H1 (cell line): ENCODE data around the gene SMYD3. TPM values are rescaled to one million over a fixed set of nuclear protein-coding genes. Genes with fewer than 3 reads are reported as not detected.

Experiments
- CTCF ChIA-PET: fragments of 300-600 bp; sonication (Branson Sonifier 250); formaldehyde crosslinking; loops from one replicate; lab custom pipeline; 2021; ENCODE audit not compliant: partially characterized antibody; lab: Charles Lee
- POLR2A ChIA-PET: fragments of 300-600 bp; sonication (Branson Sonifier 250); formaldehyde crosslinking; loops from one replicate; lab custom pipeline; 2021; ENCODE audit warnings: inconsistent platforms; ENCODE audit not compliant: partially characterized antibody; lab: Charles Lee
- DNase-seq, 2 experiments: peaks; one replicate each; pipeline versions ENCODE4 v3.0.0 to v3.0.0-alpha.2; 2010 to 2022; ENCODE audit warnings: low spot score in 2 of 2, low read depth in 1 of 2, mixed read lengths in 1 of 2
- FAIRE-seq: peaks from 2 replicates; lab custom pipeline; 2011; peaks lifted over from hg19 to GRCh38; lab: Jason Lieb, UNC
- H2AFZ ChIP-seq: 2 replicates; pipeline ENCODE4 v1.8.1; 2012; ENCODE audit warnings: low read length, inconsistent platforms
- H2AK5ac ChIP-seq: 2 replicates; pipeline ENCODE4 v1.6.1; 2013; ENCODE audit warnings: low read depth, low read length
- H2BK120ac ChIP-seq: replicated peaks from 2 replicates; pipeline ENCODE3; 2013; ENCODE audit warnings: low read depth, low read length, inconsistent platforms
- H2BK12ac ChIP-seq: 2 replicates; pipeline ENCODE4 v1.6.1; 2013; ENCODE audit warnings: low read depth, low read length
- H2BK15ac ChIP-seq: 2 replicates; pipeline ENCODE4 v1.6.1; 2013; ENCODE audit warnings: low read length
- H2BK20ac ChIP-seq: 2 replicates; pipeline ENCODE4 v1.6.1; 2013; ENCODE audit warnings: low read length
- H2BK5ac ChIP-seq: 2 replicates; pipeline ENCODE4 v1.6.1; 2013; ENCODE audit warnings: low read depth, low read length
- H3K14ac ChIP-seq: 2 replicates; pipeline ENCODE4 v1.6.1; 2013; ENCODE audit warnings: inconsistent platforms; ENCODE audit not compliant: insufficient read length
- H3K18ac ChIP-seq: 2 replicates; pipeline ENCODE4 v1.6.1; 2013; ENCODE audit warnings: low read length; ENCODE audit errors: extremely low read depth
- H3K23ac ChIP-seq: 2 replicates; pipeline ENCODE4 v1.6.1; 2013; ENCODE audit warnings: inconsistent platforms; ENCODE audit not compliant: insufficient read length
- H3K23me2 ChIP-seq: 2 replicates; pipeline ENCODE4 v1.6.1; 2013; ENCODE audit warnings: low read depth, low read length
- H3K27ac ChIP-seq: 2 replicates; pipeline ENCODE4 v1.6.1; 2011; ENCODE audit warnings: low read depth, low read length, inconsistent platforms
- H3K27me3 ChIP-seq, 4 experiments: replicated peaks in 1 of 4; 1 replicate in 1 of 4; 2 replicates in 3 of 4; pipeline versions ENCODE4 v1.6.1 to v1.8.1; 2011 to 2013; ENCODE audit warnings: low read length in 3 of 4, mild to moderate bottlenecking in 3 of 4, inconsistent platforms in 2 of 4, mixed read lengths in 2 of 4, moderate library complexity in 1 of 4; ENCODE audit not compliant: control insufficient read depth in 3 of 4, insufficient read depth in 3 of 4; ENCODE audit errors: extremely low read depth in 1 of 4
- H3K36me3 ChIP-seq, 4 experiments: 2 replicates each; pipeline versions ENCODE4 v1.6.1 to v1.8.1; 2011 to 2013; ENCODE audit warnings: mild to moderate bottlenecking in 4 of 4, low read length in 3 of 4, moderate library complexity in 2 of 4, control low read depth in 1 of 4, inconsistent platforms in 1 of 4; ENCODE audit not compliant: insufficient read depth in 4 of 4, control insufficient read depth in 2 of 4
- H3K4ac ChIP-seq: replicated peaks from 2 replicates; pipeline ENCODE3; 2013; ENCODE audit warnings: low read length, low read depth, mixed read lengths, inconsistent platforms; ENCODE audit not compliant: insufficient read length
- H3K4me1 ChIP-seq, 4 experiments: replicated peaks in 1 of 4; 1 replicate in 1 of 4; 2 replicates in 3 of 4; pipeline versions ENCODE4 v1.6.1 to v1.8.1; 2011 to 2013; ENCODE audit warnings: low read length in 3 of 4, inconsistent platforms in 2 of 4, mixed read lengths in 1 of 4; ENCODE audit not compliant: insufficient read depth in 4 of 4, control insufficient read depth in 3 of 4
- H3K4me2 ChIP-seq, 2 experiments: 2 replicates each; pipeline versions ENCODE4 v1.6.1 to v1.8.1; 2011 to 2013; ENCODE audit warnings: low read depth in 2 of 2, low read length in 2 of 2, control low read depth in 1 of 2, inconsistent platforms in 1 of 2, mild to moderate bottlenecking in 1 of 2; ENCODE audit not compliant: insufficient read depth in 1 of 2
- H3K4me3 ChIP-seq, 4 experiments: fragments of 200-600, 300-600 bp in 1 of 4; sonication (generic), shearing (Covaris generic), sonication (Bioruptor Twin) in 1 of 4; 2 replicates each; pipeline versions ENCODE4 v1.5.1 to v1.8.1; 2011 to 2016; ENCODE audit warnings: low read length in 4 of 4, low read depth in 3 of 4, control low read depth in 2 of 4, inconsistent platforms in 2 of 4, mild to moderate bottlenecking in 2 of 4, mixed read lengths in 1 of 4, moderate library complexity in 1 of 4; ENCODE audit not compliant: insufficient read depth in 2 of 4; ENCODE audit errors: extremely low read depth in 1 of 4
- H3K56ac ChIP-seq: replicated peaks from 2 replicates; pipeline ENCODE3; 2013; ENCODE audit warnings: low read depth, mild to moderate bottlenecking, mixed read lengths, low read length, inconsistent platforms; ENCODE audit not compliant: insufficient read length
- H3K79me1 ChIP-seq: 2 replicates; pipeline ENCODE4 v1.6.1; 2013; ENCODE audit warnings: low read depth, low read length, control low read depth
- H3K79me2 ChIP-seq, 2 experiments: 2 replicates each; pipeline versions ENCODE4 v1.6.1 to v1.8.1; 2012 to 2013; ENCODE audit warnings: low read length in 2 of 2, mild to moderate bottlenecking in 2 of 2, inconsistent platforms in 1 of 2; ENCODE audit not compliant: insufficient read depth in 2 of 2, control insufficient read depth in 1 of 2
- H3K9ac ChIP-seq, 4 experiments: replicated peaks in 1 of 4; 1 replicate in 1 of 4; 2 replicates in 3 of 4; pipeline versions ENCODE4 v1.6.1 to v1.8.1; 2011 to 2013; ENCODE audit warnings: low read depth in 3 of 4, low read length in 3 of 4, control low read depth in 2 of 4, mild to moderate bottlenecking in 2 of 4, moderate library complexity in 2 of 4, inconsistent platforms in 1 of 4; ENCODE audit errors: extremely low read depth in 1 of 4
- H3K9me3 ChIP-seq, 2 experiments: 2 replicates each; pipeline versions ENCODE4 v1.6.1 to v1.8.1; 2012 to 2013; ENCODE audit warnings: mild to moderate bottlenecking in 2 of 2, moderate library complexity in 2 of 2, control low read depth in 1 of 2, inconsistent platforms in 1 of 2, low read depth in 1 of 2, low read length in 1 of 2, mixed read lengths in 1 of 2; ENCODE audit not compliant: insufficient read depth in 2 of 2
- H4K20me1 ChIP-seq, 2 experiments: replicated peaks in 1 of 2; 2 replicates each; pipeline versions ENCODE3 to v1.8.1; 2011 to 2013; ENCODE audit warnings: inconsistent platforms in 2 of 2, low read length in 2 of 2, mild to moderate bottlenecking in 1 of 2; ENCODE audit not compliant: insufficient read depth in 2 of 2, control insufficient read depth in 1 of 2
- H4K5ac ChIP-seq: 2 replicates; pipeline ENCODE4 v1.6.1; 2013; ENCODE audit warnings: low read length, low read depth, mixed read lengths, inconsistent platforms; ENCODE audit not compliant: insufficient read length
- H4K8ac ChIP-seq: 2 replicates; pipeline ENCODE4 v1.8.0; 2013; ENCODE audit warnings: mild to moderate bottlenecking, moderate library complexity, low read length, inconsistent platforms; ENCODE audit not compliant: insufficient read depth; ENCODE audit errors: extremely low read depth
- H4K91ac ChIP-seq: replicated peaks from 2 replicates; pipeline ENCODE3; 2013; ENCODE audit warnings: low read length, mixed read lengths, inconsistent platforms; ENCODE audit not compliant: insufficient read length
- BRCA1 ChIP-seq: IDR thresholded peaks from 2 replicates; pipeline ENCODE4 v1.6.1; 2012; ENCODE audit warnings: low read depth, low read length, improper control_type of control experiment
- CBX8 ChIP-seq: fragments of 300-800, 300-1000 bp; sonication (generic); IDR thresholded peaks from 2 replicates; pipeline ENCODE4 v1.7.1; 2016; ENCODE audit warnings: low read depth, low read length, borderline replicate concordance
- CHD2 ChIP-seq: IDR thresholded peaks from 2 replicates; pipeline ENCODE4 v1.6.1; 2012; ENCODE audit warnings: low read length, improper control_type of control experiment
- EZH2 ChIP-seq: fragments of 200-600 bp; sonication (generic); IDR thresholded peaks from 2 replicates; pipeline ENCODE4 v1.7.1; 2012; ENCODE audit warnings: low read depth, mild to moderate bottlenecking, moderate library complexity, low read length, inconsistent platforms; ENCODE audit not compliant: severe bottlenecking
- GABPA ChIP-seq: IDR thresholded peaks from 2 replicates; pipeline ENCODE4 v1.6.1; 2011; ENCODE audit warnings: mild to moderate bottlenecking, low read length, moderate library complexity, borderline replicate concordance; ENCODE audit not compliant: insufficient read depth
- PHF8 ChIP-seq: fragments of 200-600 bp; sonication (generic); conservative IDR thresholded peaks from 2 replicates; pipeline ENCODE4 v1.7.1; 2012; ENCODE audit warnings: low read depth, mild to moderate bottlenecking, inconsistent platforms, low read length, moderate library complexity
- POLR2AphosphoS5 ChIP-seq: IDR thresholded peaks from 2 replicates; pipeline ENCODE4 v1.6.1; 2011; ENCODE audit warnings: low read depth, low read length
- RBBP5 ChIP-seq: IDR thresholded peaks from 2 replicates; pipeline ENCODE4 v1.7.1; 2012; ENCODE audit warnings: low read depth, mild to moderate bottlenecking, inconsistent platforms, low read length, moderate library complexity, borderline replicate concordance
- SAP30 ChIP-seq: fragments of 300-600 bp; sonication (generic); IDR thresholded peaks from 2 replicates; pipeline ENCODE4 v1.7.1; 2012; ENCODE audit warnings: low read length, moderate library complexity, mild to moderate bottlenecking, inconsistent platforms; ENCODE audit not compliant: insufficient read depth, insufficient replicate concordance
- SP1 ChIP-seq: IDR thresholded peaks from 2 replicates; pipeline ENCODE4 v1.6.1; 2011; ENCODE audit warnings: low read depth, low read length
- TAF1 ChIP-seq: IDR thresholded peaks from 2 replicates; pipeline ENCODE4 v1.6.1; 2011; ENCODE audit warnings: mild to moderate bottlenecking, low read depth, low read length
- WGBS, 2 experiments: shearing (Covaris generic) in 1 of 2; methylation state at CpG; one replicate each; pipeline versions ENCODE4 v1.1.6 to v1.1.7; 2013 to 2015; ENCODE audit warnings: low lambda C conversion rate in 2 of 2, mixed read lengths in 2 of 2, inconsistent platforms in 1 of 2, low coverage in 1 of 2, missing lambda C conversion rate in 1 of 2; ENCODE audit not compliant: insufficient replicate concordance in 2 of 2, insufficient coverage in 1 of 2, insufficient read length in 1 of 2; ENCODE audit errors: extremely low coverage in 1 of 2, missing lambda C conversion rate in 1 of 2; 5-methylcytosine and 5-hydroxymethylcytosine counted together
- polyA plus RNA-seq, 7 experiments: library from polyadenylated mRNA; depleted of rRNA in 3 of 7; stranded (reverse) in 5 of 7; unstranded in 2 of 7; fragments of >200 nt in 5 of 7; fragments of 200-250 nt in 2 of 7; gene quantifications; 1 replicate in 5 of 7; 2 replicates in 1 of 7; 4 replicates in 1 of 7; pipeline versions ENCODE4 v1.2.1 to v1.2.3, GENCODE V29; 2011 to 2013; ENCODE audit warnings: missing spikeins in 2 of 7, mixed read lengths in 2 of 7
- total RNA-seq: library from RNA; stranded (reverse); fragmentation: NEBNext Ultra II Directional; extraction: Animal tissue kit (Norgen Biotek cat#: 25700); gene quantifications from 2 replicates; pipeline ENCODE4 v1.2.1, GENCODE V29; 2021
- TF ChIP-seq, protein P1 (sequence below), 3 experiments: IDR thresholded peaks; 1 replicate in 2 of 3; 2 replicates in 1 of 3; pipeline versions ENCODE4 v1.5.1 to v1.6.1; 2011; ENCODE audit warnings: low read length in 3 of 3, mild to moderate bottlenecking in 3 of 3, inconsistent platforms in 2 of 3, low read depth in 1 of 3, moderate library complexity in 1 of 3; ENCODE audit not compliant: insufficient read depth in 1 of 3; ENCODE audit errors: control extremely low read depth in 1 of 3

The SMYD3 gene
- total and polyA plus RNA-seq, 2 of the 8 experiments (the other 6 are each of a cell fraction or from before 2014, with no cell fraction given) = 17.3 to 25.4 TPM

GRCh38 chr1:246372559-246372958 is 134.5 kb downstream of the SMYD3 start:
- Histone ChIP-seq H3K79me1 (no peaks in the 10 kb centered on the region), H3K27me3 (no peaks in the 10 kb centered on the region), H4K8ac (no peak overlapping the region), H3K56ac (no peak overlapping the region), H3K79me2 (no peaks in the 10 kb centered on the region), H3K9ac (no peak overlapping the region), H3K4me3 (no peak overlapping the region), H3K18ac (no peak overlapping the region), H3K23me2 (no peaks in the 10 kb centered on the region), H3K4me1 (no peaks in the 10 kb centered on the region), H2BK20ac (no peak overlapping the region), H2BK12ac (no peak overlapping the region), H4K20me1 (no peaks in the 10 kb centered on the region), H2BK5ac (no peak overlapping the region), H2AK5ac (no peak overlapping the region), H2BK15ac (no peak overlapping the region), H3K36me3 (no peaks in the 10 kb centered on the region), H3K4me2 (no peak overlapping the region), H3K14ac (no peak overlapping the region), H3K4ac (no peak overlapping the region), H2BK120ac (no peak overlapping the region), H3K23ac (no peak overlapping the region), H4K91ac (no peak overlapping the region), H3K9me3 (no peaks in the 10 kb centered on the region), H3K27ac (no peak overlapping the region), H4K5ac (no peak overlapping the region), H2AFZ (no peak overlapping the region)
- FAIRE-seq = no peak
- POLR2A ChIA-PET = no interaction called here
- WGBS, 2 experiments = 93% methylated on average over 6 of the region's 6 CpGs; no CpG with 5 or more reads in 1 of the 2 experiments
- CTCF ChIA-PET = no interaction called here
- no peak for DNase-seq
- no peak for TF ChIP-seq CHD2
- TF ChIP-seq SAP30 = no peak
- TF ChIP-seq, protein P1, sequence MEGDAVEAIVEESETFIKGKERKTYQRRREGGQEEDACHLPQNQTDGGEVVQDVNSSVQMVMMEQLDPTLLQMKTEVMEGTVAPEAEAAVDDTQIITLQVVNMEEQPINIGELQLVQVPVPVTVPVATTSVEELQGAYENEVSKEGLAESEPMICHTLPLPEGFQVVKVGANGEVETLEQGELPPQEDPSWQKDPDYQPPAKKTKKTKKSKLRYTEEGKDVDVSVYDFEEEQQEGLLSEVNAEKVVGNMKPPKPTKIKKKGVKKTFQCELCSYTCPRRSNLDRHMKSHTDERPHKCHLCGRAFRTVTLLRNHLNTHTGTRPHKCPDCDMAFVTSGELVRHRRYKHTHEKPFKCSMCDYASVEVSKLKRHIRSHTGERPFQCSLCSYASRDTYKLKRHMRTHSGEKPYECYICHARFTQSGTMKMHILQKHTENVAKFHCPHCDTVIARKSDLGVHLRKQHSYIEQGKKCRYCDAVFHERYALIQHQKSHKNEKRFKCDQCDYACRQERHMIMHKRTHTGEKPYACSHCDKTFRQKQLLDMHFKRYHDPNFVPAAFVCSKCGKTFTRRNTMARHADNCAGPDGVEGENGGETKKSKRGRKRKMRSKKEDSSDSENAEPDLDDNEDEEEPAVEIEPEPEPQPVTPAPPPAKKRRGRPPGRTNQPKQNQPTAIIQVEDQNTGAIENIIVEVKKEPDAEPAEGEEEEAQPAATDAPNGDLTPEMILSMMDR (IDR thresholded peaks at IDR 0.05; ENCODE audit: control extremely low read depth in 1 of 3, insufficient read depth in 1 of 3, low read depth in 1 of 3, low read length in 3 of 3) = no peak
- TF ChIP-seq POLR2AphosphoS5 = no peak
- no peak for TF ChIP-seq CBX8
- no peak for TF ChIP-seq SP1
- no peak for TF ChIP-seq BRCA1
- no peak for TF ChIP-seq PHF8
- TF ChIP-seq RBBP5 = no peak
- TF ChIP-seq TAF1 = no peak
- no peak for TF ChIP-seq GABPA
- no peak for TF ChIP-seq EZH2
